Heart left ventricle (tissue), 16 donors: ENCODE results near the gene NRCAM. TPM values are rescaled to one million over a fixed set of nuclear protein-coding genes. Genes with fewer than 3 reads are reported as not detected.

Experiments
- ATAC-seq, 4 donors: fragments of 200-7000 bp; cut with Tn5 transposase; one replicate each; pipeline ENCODE4 v1.9.1; 2020 to 2022; ENCODE audit warnings: moderate library complexity in 4 of 4, mild to moderate bottlenecking in 3 of 4, moderate number of reproducible peaks in 1 of 4
- DNase-seq, 5 donors: peaks; one replicate each; pipeline ENCODE4 v3.0.0-alpha.2; 2020
- H3K27ac ChIP-seq, 12 donors: fragments of 200-600 bp; sonication (generic) in 4 of 12; one replicate each; pipeline versions ENCODE4 v1.5.0 to v1.8.0; 2016 to 2022; ENCODE audit warnings: mild to moderate bottlenecking in 2 of 12
- H3K27me3 ChIP-seq, 9 donors: fragments of 200-600 bp; sonication (generic) in 2 of 9; one replicate each; pipeline versions ENCODE4 v1.5.1 to v1.8.0; 2016 to 2022; ENCODE audit warnings: mild to moderate bottlenecking in 3 of 9
- H3K36me3 ChIP-seq, 9 donors: fragments of 200-600 bp; sonication (generic) in 2 of 9; one replicate each; pipeline versions ENCODE4 v1.5.0 to v1.8.0; 2018 to 2022; ENCODE audit warnings: mild to moderate bottlenecking in 2 of 9
- H3K4me1 ChIP-seq, 12 donors: fragments of 200-600 bp; sonication (generic) in 4 of 12; one replicate each; pipeline versions ENCODE4 v1.5.0 to v1.8.0; 2016 to 2022; ENCODE audit warnings: mild to moderate bottlenecking in 3 of 12
- H3K4me3 ChIP-seq, 12 donors: fragments of 200-600 bp; sonication (generic) in 4 of 12; one replicate each; pipeline versions ENCODE4 v1.5.0 to v1.8.0; 2017 to 2022; ENCODE audit warnings: mild to moderate bottlenecking in 9 of 12, moderate library complexity in 4 of 12
- H3K9me3 ChIP-seq, 12 donors: fragments of 200-600 bp; sonication (generic) in 4 of 12; one replicate each; pipeline versions ENCODE4 v1.5.0 to v1.8.0; 2016 to 2022; ENCODE audit warnings: mild to moderate bottlenecking in 1 of 12
- POLR2A ChIP-seq, 2 donors: fragments of 450-650 bp; IDR thresholded peaks; one replicate each; pipeline ENCODE4 v1.6.1; 2017; ENCODE audit warnings: antibody characterized with exemption in 2 of 2, mild to moderate bottlenecking in 2 of 2, moderate library complexity in 2 of 2
- WGBS, 4 donors: extraction: QIAGEN DNeasy Blood & Tissue Kit in 2 of 4; methylation state at CpG; one replicate each; pipeline versions ENCODE4 v1.1.5 to v1.1.7; 2013 to 2018; 5-methylcytosine and 5-hydroxymethylcytosine counted together
- intact Hi-C, 10 donors: fragments of 100-400 bp; cut with DNase I; formaldehyde crosslinking; loops; one replicate each; pipeline versions ENCODE4 v1.11.1 to v1.14.2; 2022
- polyA plus RNA-seq, 2 donors: library from polyadenylated mRNA; stranded (reverse); fragments of 200-250 nt; gene quantifications; one replicate each; pipeline ENCODE4 v1.2.3, GENCODE V29; 2013
- total RNA-seq, 9 donors: library from RNA; depleted of rRNA in 2 of 9; stranded (reverse); fragments of >200 nt in 2 of 9; fragmentation: NEBNext Ultra II Directional in 3 of 9; extraction: Animal tissue kit (Norgen Biotek cat#: 25700) in 3 of 9; gene quantifications; one replicate each; pipeline versions ENCODE4 v1.1.0 to v1.2.4, GENCODE V29; 2016 to 2023
- TF ChIP-seq, protein P1 (sequence below), 12 donors: fragments of 200-600 bp; sonication (generic) in 4 of 12; IDR thresholded peaks; one replicate each; pipeline versions ENCODE4 v1.5.0 to v1.8.0; 2018 to 2022; ENCODE audit warnings: antibody characterized with exemption in 12 of 12, mild to moderate bottlenecking in 5 of 12
- donor health status: ischemic (EF 13 %, LVEDD 7.1; RV severe dilation, severe dysfunction).
- donor health status: healthy with polysubstance abuse.
- donor health status: DM: no; HTN: yes; CAD: no.
- donor health status: DM: no; HTN: no; CAD: no.
- donor health status: ischemic (EF 25% LVEDD 6.9; RV normal size, moderate dysfunction).
- donor health status: ischemic (EF 25% LVEDD 5.7; RV mildly dilated, moderate dysfunction).
- donor health status: healthy.
- donor health status: DM: yes; HTN: yes; CAD: no.
- donor health status: ischemic (EF 35%, LVEDD 5.7; RV mildly dilated, moderate dysfunction).
- donor health status: nonischemic (EF 11% LVEDD 7.7; RV severe dilation, severe dysfunction).
- donor health status: DM: yes; HTN: yes; CAD: no.
- donor health status: PGD.
- donor health status: ischemic (EF 29% LVEDD 5.4; RV normal size, mild dysfunction).
- donor health status: nonischemic (EF 23%, LVEDD 6.1; RV moderate dilation, normal function).

The NRCAM gene
- total and polyA plus RNA-seq, 11 donors = 0.07 to 2.5 (median 0.36) TPM

DNA sequence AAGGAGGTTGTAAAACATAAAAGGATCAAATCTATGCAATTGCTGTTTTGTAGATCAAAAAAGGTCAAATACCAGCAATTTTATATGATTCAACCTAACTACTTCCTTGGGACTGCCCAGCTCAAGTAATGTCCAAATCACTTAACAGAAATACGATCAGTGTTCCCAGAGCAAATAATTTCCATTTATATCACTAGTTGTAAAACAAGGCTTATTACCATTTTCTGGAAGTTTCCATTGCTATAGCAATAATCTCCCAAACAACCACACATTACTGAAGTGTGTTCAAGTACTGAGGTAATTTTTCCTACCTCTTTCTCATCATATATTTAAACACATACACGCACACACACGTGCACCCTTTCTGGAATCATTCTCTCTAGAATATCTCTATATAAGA lies 123.3 kb downstream of the NRCAM start:
- DNase-seq = no peak
- no peak for ATAC-seq
- TF ChIP-seq, protein P1, sequence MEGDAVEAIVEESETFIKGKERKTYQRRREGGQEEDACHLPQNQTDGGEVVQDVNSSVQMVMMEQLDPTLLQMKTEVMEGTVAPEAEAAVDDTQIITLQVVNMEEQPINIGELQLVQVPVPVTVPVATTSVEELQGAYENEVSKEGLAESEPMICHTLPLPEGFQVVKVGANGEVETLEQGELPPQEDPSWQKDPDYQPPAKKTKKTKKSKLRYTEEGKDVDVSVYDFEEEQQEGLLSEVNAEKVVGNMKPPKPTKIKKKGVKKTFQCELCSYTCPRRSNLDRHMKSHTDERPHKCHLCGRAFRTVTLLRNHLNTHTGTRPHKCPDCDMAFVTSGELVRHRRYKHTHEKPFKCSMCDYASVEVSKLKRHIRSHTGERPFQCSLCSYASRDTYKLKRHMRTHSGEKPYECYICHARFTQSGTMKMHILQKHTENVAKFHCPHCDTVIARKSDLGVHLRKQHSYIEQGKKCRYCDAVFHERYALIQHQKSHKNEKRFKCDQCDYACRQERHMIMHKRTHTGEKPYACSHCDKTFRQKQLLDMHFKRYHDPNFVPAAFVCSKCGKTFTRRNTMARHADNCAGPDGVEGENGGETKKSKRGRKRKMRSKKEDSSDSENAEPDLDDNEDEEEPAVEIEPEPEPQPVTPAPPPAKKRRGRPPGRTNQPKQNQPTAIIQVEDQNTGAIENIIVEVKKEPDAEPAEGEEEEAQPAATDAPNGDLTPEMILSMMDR (IDR thresholded peaks at IDR 0.05) = no peak
- TF ChIP-seq POLR2A (IDR thresholded peaks at IDR 0.05) = no peak
- Histone ChIP-seq H3K27me3 (no peaks in the 10 kb centered on the region), H3K4me1 (no peaks in the 10 kb centered on the region), H3K36me3 (no peaks in the 10 kb centered on the region), H3K9me3 (no peaks in the 10 kb centered on the region), H3K27ac (no peak overlapping the region), H3K4me3 (no peak overlapping the region)
- intact Hi-C loops = no loop called here
- WGBS, 4 donors = 70 to 93% (median 82%) methylated on average over 3 of the region's 3 CpGs

DNA sequence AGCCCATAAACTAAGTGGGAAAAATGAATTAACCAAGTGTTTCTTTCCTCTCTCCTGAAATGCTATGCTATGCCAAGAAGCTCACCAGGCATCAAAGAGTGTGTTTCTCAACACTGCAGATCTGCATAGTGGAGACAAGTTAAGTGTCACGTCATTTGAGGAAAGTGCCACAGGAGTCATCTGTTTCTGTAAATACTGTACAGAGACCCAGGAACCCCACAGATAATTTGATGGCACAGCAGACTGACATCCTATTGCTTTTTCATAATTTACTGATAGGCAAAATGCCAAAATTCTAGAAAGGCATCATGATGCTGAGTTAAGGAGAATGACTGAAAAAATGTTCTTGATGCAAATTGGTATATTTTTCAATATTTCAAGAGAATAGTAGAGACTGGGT lies 124.3 kb downstream of the NRCAM start:
- DNase-seq (no peak), ATAC-seq (no peak)
- Histone ChIP-seq H3K27ac (no peak overlapping the region), H3K9me3 (no peaks in the 10 kb centered on the region), H3K27me3 (no peaks in the 10 kb centered on the region), H3K36me3 (no peaks in the 10 kb centered on the region), H3K4me3 (no peak overlapping the region), H3K4me1 (no peaks in the 10 kb centered on the region)
- TF ChIP-seq, protein P1 (IDR thresholded peaks at IDR 0.05) = no peak
- no peak for TF ChIP-seq POLR2A (IDR thresholded peaks at IDR 0.05)
- 22 to 38% (median 28%) methylated on average over 1 of the region's 1 CpG for WGBS, 4 donors
- intact Hi-C loops = no loop called here

DNA sequence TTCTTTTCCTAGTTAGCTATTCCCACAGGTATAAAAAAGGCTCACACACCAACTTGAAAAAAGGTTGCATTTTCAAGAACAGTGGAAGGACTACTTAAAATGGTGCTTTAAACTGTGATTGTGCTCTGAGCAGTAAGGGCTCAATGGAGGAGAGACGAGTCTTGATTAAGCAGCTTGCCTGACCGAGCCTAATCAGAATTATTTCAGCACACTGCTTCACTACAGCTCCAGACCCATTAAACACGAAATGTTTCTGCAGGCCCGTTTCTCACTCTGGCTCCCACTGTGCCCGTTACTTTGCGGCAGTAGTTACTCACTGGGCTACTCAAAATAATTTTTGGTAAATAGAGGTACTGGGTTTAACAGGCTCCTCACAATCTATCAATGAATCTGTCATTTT lies 126.0 kb downstream of the NRCAM start:
- DNase-seq = no peak
- no peak for ATAC-seq
- Histone ChIP-seq H3K27me3 (no peaks in the 10 kb centered on the region), H3K9me3 (no peaks in the 10 kb centered on the region), H3K36me3 (no peaks in the 10 kb centered on the region), H3K4me1 (no peaks in the 10 kb centered on the region), H3K27ac (no peak overlapping the region), H3K4me3 (no peak overlapping the region)
- WGBS, 4 donors = 79 to 85% (median 83%) methylated on average over 6 of the region's 6 CpGs
- intact Hi-C loops = no loop called here
- no peak for TF ChIP-seq POLR2A (IDR thresholded peaks at IDR 0.05)
- TF ChIP-seq, protein P1 (IDR thresholded peaks at IDR 0.05) = no peak

DNA sequence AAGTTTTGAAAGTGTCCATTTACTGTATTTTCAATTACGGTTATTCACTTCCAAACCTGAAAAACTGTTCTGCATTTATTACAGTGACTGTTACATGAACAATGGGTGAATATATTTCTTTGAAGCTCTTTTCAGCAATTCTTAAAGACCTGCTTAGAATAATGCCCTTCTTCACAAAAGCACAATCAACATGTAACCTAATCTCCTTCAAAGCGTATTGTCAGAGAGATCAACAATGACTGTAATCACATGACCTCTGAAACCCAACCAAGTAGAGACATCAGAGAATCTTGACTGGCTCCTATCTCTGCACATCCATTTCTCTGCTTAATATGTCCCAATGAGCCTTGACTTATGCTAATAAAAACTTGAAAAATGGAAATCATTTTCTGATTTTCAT lies 126.7 kb downstream of the NRCAM start:
- H3K4me3 ChIP-seq = no peak overlapping the region
- H3K4me1 ChIP-seq = no peaks in the 10 kb centered on the region
- no peaks in the 10 kb centered on the region for H3K36me3 ChIP-seq
- no peak overlapping the region for H3K27ac ChIP-seq
- no peaks in the 10 kb centered on the region for H3K9me3 ChIP-seq
- no peak for TF ChIP-seq POLR2A (IDR thresholded peaks at IDR 0.05)
- TF ChIP-seq, protein P1 (IDR thresholded peaks at IDR 0.05) = no peak
- intact Hi-C loops = no loop called here
- no peak for DNase-seq
- 80 to 85% (median 82%) methylated on average over 2 of the region's 2 CpGs for WGBS, 4 donors
- no peak for ATAC-seq
- H3K27me3 ChIP-seq = no peaks in the 10 kb centered on the region
